HepG2 (cell line): Measurements from ENCODE around the gene EPB41L1. TPM values are rescaled to one million over a fixed set of nuclear protein-coding genes. Genes with fewer than 3 reads are reported as not detected.

Experiments
- ARID5B ChIP-seq: IDR thresholded peaks from 2 replicates; pipeline ENCODE4 v1.4.0; 2020; ENCODE audit warnings: mild to moderate bottlenecking, missing genetic modification reagents
- BRD4 ChIP-seq: sonication (generic); formaldehyde crosslinking; IDR thresholded peaks from 2 replicates; pipeline ENCODE4 v1.4.0; 2020; ENCODE audit warnings: missing genetic modification reagents
- CEBPG ChIP-seq: IDR thresholded peaks from 2 replicates; pipeline ENCODE4 v1.6.1; 2016
- ERF ChIP-seq: IDR thresholded peaks from 2 replicates; pipeline ENCODE4 v1.6.1; 2018; ENCODE audit warnings: missing biosample characterization, missing genetic modification reagents
- ETV5 ChIP-seq: IDR thresholded peaks from 2 replicates; pipeline ENCODE4 v1.6.1; 2018; ENCODE audit warnings: missing biosample characterization, missing genetic modification reagents, inconsistent platforms, borderline replicate concordance
- MIER3 ChIP-seq: IDR thresholded peaks from 2 replicates; pipeline ENCODE4 v1.6.1; 2016; ENCODE audit warnings: missing compliant biosample characterization, borderline replicate concordance
- MZF1 ChIP-seq: sonication (generic); formaldehyde crosslinking; IDR thresholded peaks from 2 replicates; pipeline ENCODE4 v1.8.1; 2023; ENCODE audit warnings: mild to moderate bottlenecking, missing genetic modification reagents, borderline replicate concordance
- NCOA2 ChIP-seq: sonication (generic); formaldehyde crosslinking; IDR thresholded peaks from 2 replicates; pipeline ENCODE4 v1.8.0; 2022; ENCODE audit warnings: inconsistent platforms
- PATZ1 ChIP-seq: sonication (generic); formaldehyde crosslinking; IDR thresholded peaks from 2 replicates; pipeline ENCODE4 v1.4.0; 2020; ENCODE audit warnings: missing genetic modification reagents
- PLRG1 ChIP-seq: fragments of 450-650 bp; conservative IDR thresholded peaks from 2 replicates; pipeline ENCODE4 v1.6.1; 2016
- PTBP1 ChIP-seq: fragments of 200-400 bp; formaldehyde crosslinking; IDR thresholded peaks from 2 replicates; pipeline ENCODE4 v1.6.1; 2018; ENCODE audit warnings: low read length, low read depth; ENCODE audit not compliant: poor library complexity, severe bottlenecking
- REL ChIP-seq: sonication (generic); formaldehyde crosslinking; conservative IDR thresholded peaks from 2 replicates; pipeline ENCODE4 v1.8.0; 2022; ENCODE audit warnings: mild to moderate bottlenecking, missing genetic modification reagents, moderate library complexity
- SOX5 ChIP-seq: IDR thresholded peaks from 2 replicates; pipeline ENCODE4 v1.6.1; 2016; ENCODE audit warnings: borderline replicate concordance
- THYN1 ChIP-seq: sonication (generic); formaldehyde crosslinking; IDR thresholded peaks from 2 replicates; pipeline ENCODE4 v1.8.1; 2023; ENCODE audit warnings: low read depth, mild to moderate bottlenecking, moderate library complexity, missing genetic modification reagents, borderline replicate concordance
- YEATS2 ChIP-seq: sonication (generic); formaldehyde crosslinking; IDR thresholded peaks from 2 replicates; pipeline ENCODE4 v1.4.0; 2020; ENCODE audit warnings: missing genetic modification reagents, borderline replicate concordance
- ZBTB34 ChIP-seq: sonication (generic); formaldehyde crosslinking; IDR thresholded peaks from 2 replicates; pipeline ENCODE4 v1.8.0; 2022; ENCODE audit warnings: mild to moderate bottlenecking, missing genetic modification reagents
- ZNF20 ChIP-seq: sonication (generic); formaldehyde crosslinking; IDR thresholded peaks from 2 replicates; pipeline ENCODE4 v1.4.0; 2020; ENCODE audit warnings: mild to moderate bottlenecking, moderate library complexity, missing genetic modification reagents
- ZNF230 ChIP-seq: sonication (generic); formaldehyde crosslinking; IDR thresholded peaks from 2 replicates; pipeline ENCODE4 v1.4.0; 2020; ENCODE audit warnings: mild to moderate bottlenecking, missing genetic modification reagents
- ZSCAN12 ChIP-seq: sonication (generic); formaldehyde crosslinking; IDR thresholded peaks from 2 replicates; pipeline ENCODE4 v1.9.0; 2021; ENCODE audit warnings: mild to moderate bottlenecking, missing genetic modification reagents
- polyA plus RNA-seq, 8 experiments: library from polyadenylated mRNA; depleted of rRNA in 3 of 8; stranded (reverse) in 7 of 8; unstranded in 1 of 8; fragments of >200 nt; fragmentation: Illumina TruSeq in 4 of 8; extraction: Trizol in 4 of 8; gene quantifications; 2 replicates each; pipeline versions ENCODE4 v1.2.1 to v1.2.3, GENCODE V29; 2011 to 2016; ENCODE audit warnings: low read depth in 4 of 8, missing spikeins in 1 of 8, mixed read lengths in 1 of 8; ENCODE audit not compliant: insufficient read depth in 1 of 8
- total RNA-seq, 5 experiments: library from RNA; depleted of rRNA; stranded (reverse); fragments of >200 nt; fragmentation: Illumina TruSeq; extraction: Trizol; gene quantifications; 2 replicates each; pipeline ENCODE4 v1.2.3, GENCODE V29; 2016; ENCODE audit warnings: low read depth in 1 of 5
- TF ChIP-seq, protein P1 (sequence below): sonication (generic); formaldehyde crosslinking; IDR thresholded peaks from 2 replicates; pipeline ENCODE4 v1.9.0; 2022; ENCODE audit warnings: missing genetic modification reagents, mild to moderate bottlenecking, borderline replicate concordance

EPB41L1 gene
- total and polyA plus RNA-seq, 2 of the 13 experiments (the other 11 are each of a cell fraction or from before 2014, with no cell fraction given), result 16.7 to 39.0 TPM

GRCh38 chr20:36199345-36200257, 45.1 kb downstream of the EPB41L1 start (continued):
- peak; percentile 40; the same call in 1 of the 2 replicates for TF ChIP-seq CEBPG (CRISPR knock-in tag)
- no peak for TF ChIP-seq REL
- no peak; the same call in 1 of the 2 replicates for TF ChIP-seq ARID5B (CRISPR knock-in tag)
- TF ChIP-seq BRD4 (CRISPR knock-in tag), result no peak
- TF ChIP-seq ZNF20 (CRISPR knock-in tag), result no peak
- TF ChIP-seq NCOA2 (CRISPR knock-in tag), result peak; percentile 10; the same call in 1 of the 2 replicates
- peak; percentile 56; the same call in 1 of the 2 replicates for TF ChIP-seq SOX5 (CRISPR knock-in tag)
- peak; percentile 76; the same call in 1 of the 2 replicates for TF ChIP-seq MIER3 (CRISPR knock-in tag)
- TF ChIP-seq YEATS2 (CRISPR knock-in tag), result peak; percentile 60; the same call in 1 of the 2 replicates
- 0 out of 2 replicates have a peak, but pooled peaks have one; percentile 46 for TF ChIP-seq MZF1
- TF ChIP-seq ERF (CRISPR knock-in tag), result peak; percentile 82
- no peak for TF ChIP-seq PTBP1
- TF ChIP-seq ZSCAN12 (CRISPR knock-in tag), result peak; percentile 37; the same call in 1 of the 2 replicates
- no peak for TF ChIP-seq THYN1
- peak; percentile 45; the same call in 1 of the 2 replicates for TF ChIP-seq ETV5 (CRISPR knock-in tag)
- TF ChIP-seq PLRG1, result no peak
- TF ChIP-seq PATZ1 (CRISPR knock-in tag), result 0 out of 2 replicates have a peak, but pooled peaks have one; percentile 33
- no peak for TF ChIP-seq ZBTB34
- TF ChIP-seq, protein P1, sequence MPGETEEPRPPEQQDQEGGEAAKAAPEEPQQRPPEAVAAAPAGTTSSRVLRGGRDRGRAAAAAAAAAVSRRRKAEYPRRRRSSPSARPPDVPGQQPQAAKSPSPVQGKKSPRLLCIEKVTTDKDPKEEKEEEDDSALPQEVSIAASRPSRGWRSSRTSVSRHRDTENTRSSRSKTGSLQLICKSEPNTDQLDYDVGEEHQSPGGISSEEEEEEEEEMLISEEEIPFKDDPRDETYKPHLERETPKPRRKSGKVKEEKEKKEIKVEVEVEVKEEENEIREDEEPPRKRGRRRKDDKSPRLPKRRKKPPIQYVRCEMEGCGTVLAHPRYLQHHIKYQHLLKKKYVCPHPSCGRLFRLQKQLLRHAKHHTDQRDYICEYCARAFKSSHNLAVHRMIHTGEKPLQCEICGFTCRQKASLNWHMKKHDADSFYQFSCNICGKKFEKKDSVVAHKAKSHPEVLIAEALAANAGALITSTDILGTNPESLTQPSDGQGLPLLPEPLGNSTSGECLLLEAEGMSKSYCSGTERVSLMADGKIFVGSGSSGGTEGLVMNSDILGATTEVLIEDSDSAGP (CRISPR knock-in tag), result peak; percentile 27; the same call in 1 of the 2 replicates
- TF ChIP-seq ZNF230 (CRISPR knock-in tag), result no peak
